Left lung (tissue), 10 donors: Measurements from ENCODE around the gene DAPL1. TPM values are rescaled to one million over a fixed set of nuclear protein-coding genes. Genes with fewer than 3 reads are reported as not detected.

Experiments used
- ATAC-seq: fragments of 200-7000 bp; cut with Tn5 transposase; one replicate; pipeline ENCODE4 v1.9.1; 2020; ENCODE audit warnings: moderate library complexity
- DNase-seq, 4 donors: peaks; one replicate each; pipeline ENCODE4 v3.0.0-alpha.2; 2013 to 2020
- H3K27ac ChIP-seq, 2 donors: fragments of 200-600 bp; sonication (generic) in 1 of 2; one replicate each; pipeline versions ENCODE4 v1.5.0 to v1.8.0; 2020 to 2021
- H3K27me3 ChIP-seq, 2 donors: fragments of 200-600 bp; sonication (generic) in 1 of 2; one replicate each; pipeline versions ENCODE4 v1.5.0 to v1.8.0; 2020 to 2021
- H3K36me3 ChIP-seq, 2 donors: fragments of 200-600 bp; sonication (generic) in 1 of 2; one replicate each; pipeline versions ENCODE4 v1.5.0 to v1.8.0; 2020 to 2021
- H3K4me1 ChIP-seq, 2 donors: fragments of 200-600 bp; one replicate each; pipeline ENCODE4 v1.8.0; 2021
- H3K4me3 ChIP-seq, 2 donors: fragments of 200-600 bp; sonication (generic) in 1 of 2; one replicate each; pipeline versions ENCODE4 v1.5.0 to v1.8.0; 2020 to 2021; ENCODE audit warnings: mild to moderate bottlenecking in 1 of 2
- H3K9me3 ChIP-seq, 2 donors: fragments of 200-600 bp; sonication (generic) in 1 of 2; one replicate each; pipeline versions ENCODE4 v1.5.0 to v1.8.0; 2020 to 2021
- CTCF ChIP-seq, 2 donors: fragments of 200-600 bp; sonication (generic) in 1 of 2; IDR thresholded peaks; one replicate each; pipeline versions ENCODE4 v1.5.0 to v1.8.0; 2021; ENCODE audit warnings: antibody characterized with exemption in 2 of 2
- intact Hi-C, 2 donors: fragments of 100-400 bp; cut with DNase I; formaldehyde crosslinking; loops; one replicate each; pipeline versions ENCODE4 v1.11.2 to v1.14.2; 2022
- polyA plus RNA-seq, 6 donors: library from polyadenylated mRNA; unstranded; fragments of 120-200 nt; gene quantifications; one replicate each; pipeline ENCODE4 v1.2.1, GENCODE V29; 2013; ENCODE audit not compliant: insufficient read length in 6 of 6
- total RNA-seq, 2 donors: library from RNA; stranded (reverse); fragmentation: NEBNext Ultra II Directional; extraction: Animal tissue kit (Norgen Biotek cat#: 25700); gene quantifications; one replicate each; pipeline ENCODE4 v1.2.1, GENCODE V29; 2021
- donor health status: DM: no; HTN: yes; CAD: no.
- donor health status: DM: no; HTN: no; CAD: no.

Gene DAPL1
- total and polyA plus RNA-seq, 8 donors: 0.21 to 0.44 (median 0.32) TPM; not detected in 4

- no peak for ATAC-seq
- Histone ChIP-seq H3K4me1 (no peaks in the 10 kb centered on the region), H3K9me3 (no peaks in the 10 kb centered on the region), H3K36me3 (no peaks in the 10 kb centered on the region), H3K4me3 (no peak overlapping the region), H3K27me3 (no peaks in the 10 kb centered on the region), H3K27ac (no peak overlapping the region)
- DNase-seq: no peak
- intact Hi-C loops: no loop called here
- TF ChIP-seq CTCF (IDR thresholded peaks at IDR 0.05): no peak
Measured at GRCh38 chr2:158805936-158806335, 10.8 kb downstream of the DAPL1 start.

GRCh38 chr2:158806941-158807340, 11.8 kb downstream of the DAPL1 start:
- H3K27me3 ChIP-seq: no peaks in the 10 kb centered on the region
- no peak for ATAC-seq
- TF ChIP-seq CTCF (IDR thresholded peaks at IDR 0.05): no peak
- H3K36me3 ChIP-seq: no peaks in the 10 kb centered on the region
- intact Hi-C loops: no loop called here
- no peak for DNase-seq
- no peaks in the 10 kb centered on the region for H3K4me1 ChIP-seq
- H3K4me3 ChIP-seq: no peak overlapping the region
- no peak overlapping the region for H3K27ac ChIP-seq
- H3K9me3 ChIP-seq: no peaks in the 10 kb centered on the region

GRCh38 chr2:158808426-158808825, 13.3 kb downstream of the DAPL1 start:
- TF ChIP-seq CTCF (IDR thresholded peaks at IDR 0.05): no peak
- ATAC-seq: no peak
- H3K27me3 ChIP-seq: no peaks in the 10 kb centered on the region
- H3K9me3 ChIP-seq: no peaks in the 10 kb centered on the region
- H3K36me3 ChIP-seq: no peaks in the 10 kb centered on the region
- DNase-seq: no peak
- intact Hi-C loops: no loop called here
- H3K4me1 ChIP-seq: no peaks in the 10 kb centered on the region
- no peak overlapping the region for H3K27ac ChIP-seq
- H3K4me3 ChIP-seq: no peak overlapping the region

- intact Hi-C loops: no loop called here
- no peak overlapping the region for H3K27ac ChIP-seq
- H3K27me3 ChIP-seq: no peaks in the 10 kb centered on the region
- no peaks in the 10 kb centered on the region for H3K4me1 ChIP-seq
- no peaks in the 10 kb centered on the region for H3K36me3 ChIP-seq
- no peak for DNase-seq
- H3K9me3 ChIP-seq: no peaks in the 10 kb centered on the region
- H3K4me3 ChIP-seq: no peak overlapping the region
- no peak for ATAC-seq
- no peak for TF ChIP-seq CTCF (IDR thresholded peaks at IDR 0.05)
Measured at GRCh38 chr2:158809816-158810215, 14.7 kb downstream of the DAPL1 start.

GRCh38 chr2:158810731-158811460, 15.8 kb downstream of the DAPL1 start:
- H3K27ac ChIP-seq: no peak overlapping the region
- TF ChIP-seq CTCF (IDR thresholded peaks at IDR 0.05): no peak
- DNase-seq (no peak), ATAC-seq (peak; percentile 39)
- intact Hi-C loops: no loop called here
- H3K36me3 ChIP-seq: no peaks in the 10 kb centered on the region
- no peaks in the 10 kb centered on the region for H3K9me3 ChIP-seq
- H3K4me1 ChIP-seq: no peaks in the 10 kb centered on the region
- H3K4me3 ChIP-seq: no peak overlapping the region
- H3K27me3 ChIP-seq: no peaks in the 10 kb centered on the region
